Measurements from ENCODE around the gene TSPAN6.
A peak's percentile ranks its signal among the peaks of the same experiment; 100 is the strongest.

Gene TSPAN6, protein sequence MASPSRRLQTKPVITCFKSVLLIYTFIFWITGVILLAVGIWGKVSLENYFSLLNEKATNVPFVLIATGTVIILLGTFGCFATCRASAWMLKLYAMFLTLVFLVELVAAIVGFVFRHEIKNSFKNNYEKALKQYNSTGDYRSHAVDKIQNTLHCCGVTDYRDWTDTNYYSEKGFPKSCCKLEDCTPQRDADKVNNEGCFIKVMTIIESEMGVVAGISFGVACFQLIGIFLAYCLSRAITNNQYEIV

DNA sequence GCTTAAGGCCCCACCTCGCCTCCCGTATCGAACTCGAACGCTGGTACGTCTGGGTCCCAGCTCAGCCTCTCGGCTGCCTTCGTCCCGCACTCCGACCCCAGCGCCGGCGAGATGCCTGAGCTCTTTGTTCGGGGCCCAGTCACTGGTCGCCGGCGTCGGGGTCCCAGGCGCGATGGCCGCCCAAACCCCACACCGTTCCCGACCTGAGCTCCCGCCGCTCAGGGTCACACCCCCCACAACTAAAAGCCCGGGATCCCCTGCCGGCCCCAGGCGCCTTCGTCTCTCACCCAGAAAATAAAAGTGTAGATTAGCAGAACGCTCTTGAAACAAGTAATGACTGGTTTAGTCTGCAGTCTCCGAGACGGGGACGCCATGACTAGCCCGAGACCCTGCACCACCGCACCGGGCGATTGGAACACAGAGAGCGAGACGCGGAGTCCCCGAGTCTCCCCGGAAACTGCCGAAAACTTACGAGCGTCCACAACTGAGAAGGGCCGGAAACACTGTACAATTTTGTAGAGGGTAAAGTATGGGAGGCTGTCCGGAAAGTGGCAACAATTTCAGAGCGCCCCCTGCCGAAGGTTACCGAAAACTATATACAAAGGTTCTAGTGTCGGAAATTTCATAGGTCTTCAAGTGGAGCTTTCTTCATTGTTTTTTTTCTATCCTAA lies at the start of gene TSPAN6:
Gene TSPAN6 (minus strand): TSS at position 486 of the 671 bp plus-strand sequence. CDS start 112 bp downstream, at position 374.
- H3K36me3 ChIP-seq = no peaks in the 10 kb centered on the region
- H3K9ac ChIP-seq = no peak within 1 kb of the TSS
- no peak within 1 kb of the TSS for H3K4me2 ChIP-seq
- no peak within 1 kb of the TSS for H3K4me3 ChIP-seq
- no peaks in the 10 kb centered on the region for H3K4me1 ChIP-seq
- no peak within 1 kb of the TSS for H3K27ac ChIP-seq
- TF ChIP-seq Cebpa-rat (IDR thresholded peaks at IDR 0.05) = no peak
- H3K27me3 ChIP-seq = 0 out of 2 replicates have a peak, but pooled peaks cover 7% of the 10 kb centered on the region
- peaks cover 5% of the 10 kb centered on the region; the same call in 1 of the 2 replicates for H3K9me3 ChIP-seq
- no peaks in the 10 kb centered on the region for H4K20me1 ChIP-seq

DNA sequence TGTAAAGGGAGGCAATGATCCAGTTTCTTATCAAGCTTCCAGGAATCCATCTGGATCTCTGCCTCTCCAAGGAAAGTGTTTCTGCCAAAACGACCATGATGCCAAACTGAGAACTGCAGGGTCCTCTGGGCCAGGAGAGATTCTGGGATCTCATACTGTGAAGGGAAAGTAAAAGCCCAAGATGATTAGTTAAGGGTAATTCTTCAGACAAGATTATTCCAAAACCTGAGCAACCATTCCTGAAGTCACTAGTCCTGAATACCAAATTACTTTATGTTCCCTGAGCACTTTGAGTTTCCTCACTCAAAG lies 49.3 kb upstream of the TSPAN6 start:
- peak overlapping the region; percentile 80 for H3K4me2 ChIP-seq
- H3K27ac ChIP-seq = no peak overlapping the region
- H3K36me3 ChIP-seq = no peaks in the 10 kb centered on the region
- H3K9ac ChIP-seq = no peak overlapping the region
- no peak for TF ChIP-seq Cebpa-rat (IDR thresholded peaks at IDR 0.05)
- H3K9me3 ChIP-seq = no peaks in the 10 kb centered on the region
- H3K27me3 ChIP-seq = no peaks in the 10 kb centered on the region
- H3K4me1 ChIP-seq = peaks cover 30% of the 10 kb centered on the region
- H4K20me1 ChIP-seq = no peaks in the 10 kb centered on the region
- no peak overlapping the region for H3K4me3 ChIP-seq

DNA sequence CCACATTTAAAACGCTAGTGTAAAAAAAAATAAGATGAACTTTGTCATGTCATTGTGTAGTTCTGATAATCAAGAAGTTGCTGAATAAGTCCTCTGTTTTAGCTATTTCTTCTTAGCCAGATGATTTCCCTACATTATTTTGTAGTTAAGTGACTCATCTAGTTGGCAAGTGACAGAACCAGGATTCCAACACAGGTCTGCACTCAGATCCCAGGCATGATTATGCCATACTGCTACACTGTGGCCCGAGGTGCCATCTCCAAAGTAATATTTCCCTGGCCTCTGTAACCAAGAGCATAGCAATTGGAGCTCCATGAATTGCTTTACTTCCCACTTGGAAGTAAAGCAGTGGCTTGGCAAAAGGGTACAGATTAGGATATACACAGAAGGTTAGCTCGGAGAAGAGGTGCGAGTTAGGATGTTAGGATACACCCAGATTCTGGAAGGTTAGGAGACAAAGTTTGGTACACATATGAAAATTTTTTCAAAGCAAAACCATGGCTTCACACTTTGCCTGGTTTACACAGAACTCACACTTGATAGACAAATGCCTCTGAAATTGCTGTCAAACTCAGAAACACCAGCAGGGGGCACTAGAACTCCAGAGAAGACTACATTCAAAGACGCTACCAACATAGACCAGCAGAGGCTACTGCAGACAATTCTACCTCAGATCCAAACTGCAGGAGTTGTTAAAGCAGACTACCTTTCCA lies 48.8 kb upstream of the TSPAN6 start:
- no peak overlapping the region for H3K27ac ChIP-seq
- H4K20me1 ChIP-seq = no peaks in the 10 kb centered on the region
- TF ChIP-seq Cebpa-rat (IDR thresholded peaks at IDR 0.05) = no peak
- H3K4me1 ChIP-seq = peaks cover 30% of the 10 kb centered on the region
- no peaks in the 10 kb centered on the region for H3K27me3 ChIP-seq
- no peak overlapping the region for H3K4me3 ChIP-seq
- no peaks in the 10 kb centered on the region for H3K9me3 ChIP-seq
- H3K9ac ChIP-seq = no peak overlapping the region
- H3K4me2 ChIP-seq = peak overlapping the region; percentile 80; the same call in 1 of the 2 replicates
- no peaks in the 10 kb centered on the region for H3K36me3 ChIP-seq

DNA sequence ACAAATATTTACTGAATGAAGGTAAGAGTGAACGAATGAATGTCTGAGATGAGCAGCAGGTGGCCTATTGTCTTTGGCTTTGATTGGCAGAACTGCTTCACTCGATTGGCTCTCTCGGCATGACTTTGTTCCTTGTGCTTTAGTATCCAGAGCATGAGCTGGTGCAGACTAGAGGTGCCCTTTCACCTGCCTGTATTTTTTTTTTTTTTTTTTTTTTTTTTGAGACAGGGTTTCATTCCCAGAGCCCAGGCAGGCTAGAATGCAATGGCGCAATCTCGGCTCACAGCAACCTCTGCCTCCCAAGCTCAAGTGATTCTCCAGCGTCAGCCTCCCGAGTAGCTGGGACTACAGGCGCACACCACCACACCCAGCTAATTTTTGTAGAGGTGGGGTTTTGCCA lies 46.3 kb upstream of the TSPAN6 start:
- no peak for TF ChIP-seq Cebpa-rat (IDR thresholded peaks at IDR 0.05)
- H3K9me3 ChIP-seq = no peaks in the 10 kb centered on the region
- H3K9ac ChIP-seq = no peak overlapping the region
- H3K4me1 ChIP-seq = peaks cover 22% of the 10 kb centered on the region
- no peaks in the 10 kb centered on the region for H3K36me3 ChIP-seq
- no peaks in the 10 kb centered on the region for H4K20me1 ChIP-seq
- H3K4me2 ChIP-seq = no peak overlapping the region
- no peak overlapping the region for H3K4me3 ChIP-seq
- H3K27ac ChIP-seq = no peak overlapping the region
- H3K27me3 ChIP-seq = no peaks in the 10 kb centered on the region

DNA sequence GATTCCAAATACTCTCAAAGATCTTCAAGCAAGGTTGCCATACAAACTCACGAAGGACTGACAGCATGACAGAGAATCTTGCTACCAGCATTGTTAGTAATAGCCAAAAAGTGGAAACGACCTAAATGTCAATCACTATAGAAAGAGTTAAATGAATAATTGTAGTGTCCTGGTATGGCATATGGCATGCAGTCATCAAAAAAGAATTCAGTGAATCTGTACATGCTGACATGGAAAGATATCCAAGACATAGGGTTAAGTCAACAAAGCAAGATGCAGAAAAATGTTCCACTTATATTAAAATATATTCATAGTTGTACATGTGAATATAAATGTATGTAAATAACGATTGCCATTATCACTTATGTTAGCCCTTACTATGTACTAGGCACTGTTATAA lies 45.0 kb upstream of the TSPAN6 start:
- no peak overlapping the region for H3K9ac ChIP-seq
- H3K4me2 ChIP-seq = no peak overlapping the region
- H3K27ac ChIP-seq = no peak overlapping the region
- TF ChIP-seq Cebpa-rat (IDR thresholded peaks at IDR 0.05) = no peak
- H4K20me1 ChIP-seq = no peaks in the 10 kb centered on the region
- H3K9me3 ChIP-seq = no peaks in the 10 kb centered on the region
- H3K36me3 ChIP-seq = no peaks in the 10 kb centered on the region
- peaks cover 9% of the 10 kb centered on the region for H3K4me1 ChIP-seq
- H3K4me3 ChIP-seq = no peak overlapping the region
- H3K27me3 ChIP-seq = no peaks in the 10 kb centered on the region

DNA sequence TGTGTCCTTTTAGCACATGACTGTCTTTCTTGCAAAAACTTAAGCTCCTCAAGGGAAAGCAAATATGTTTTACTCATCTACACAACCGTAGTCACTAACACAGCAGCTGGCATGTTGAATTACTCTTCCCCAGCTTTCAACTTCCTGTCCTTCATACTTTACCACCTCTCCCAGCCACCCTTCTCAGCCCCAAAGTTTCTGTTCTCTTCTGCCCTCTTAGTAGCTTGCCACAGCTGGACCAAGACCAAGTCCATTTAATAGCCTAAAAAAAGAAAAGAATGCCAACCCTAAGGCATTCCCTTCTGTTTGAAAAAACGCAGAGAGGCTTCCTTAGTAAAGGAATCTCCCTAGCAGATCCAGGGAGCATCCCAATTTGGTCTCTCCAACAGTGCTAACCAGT lies 44.1 kb upstream of the TSPAN6 start:
- Histone ChIP-seq H3K4me1 (peaks cover 1% of the 10 kb centered on the region; the same call in 1 of the 2 replicates), H3K4me3 (no peak overlapping the region), H4K20me1 (no peaks in the 10 kb centered on the region), H3K4me2 (no peak overlapping the region), H3K27me3 (no peaks in the 10 kb centered on the region), H3K9ac (no peak overlapping the region), H3K27ac (no peak overlapping the region), H3K36me3 (no peaks in the 10 kb centered on the region), H3K9me3 (no peaks in the 10 kb centered on the region)
- TF ChIP-seq Cebpa-rat (IDR thresholded peaks at IDR 0.05) = no peak

DNA sequence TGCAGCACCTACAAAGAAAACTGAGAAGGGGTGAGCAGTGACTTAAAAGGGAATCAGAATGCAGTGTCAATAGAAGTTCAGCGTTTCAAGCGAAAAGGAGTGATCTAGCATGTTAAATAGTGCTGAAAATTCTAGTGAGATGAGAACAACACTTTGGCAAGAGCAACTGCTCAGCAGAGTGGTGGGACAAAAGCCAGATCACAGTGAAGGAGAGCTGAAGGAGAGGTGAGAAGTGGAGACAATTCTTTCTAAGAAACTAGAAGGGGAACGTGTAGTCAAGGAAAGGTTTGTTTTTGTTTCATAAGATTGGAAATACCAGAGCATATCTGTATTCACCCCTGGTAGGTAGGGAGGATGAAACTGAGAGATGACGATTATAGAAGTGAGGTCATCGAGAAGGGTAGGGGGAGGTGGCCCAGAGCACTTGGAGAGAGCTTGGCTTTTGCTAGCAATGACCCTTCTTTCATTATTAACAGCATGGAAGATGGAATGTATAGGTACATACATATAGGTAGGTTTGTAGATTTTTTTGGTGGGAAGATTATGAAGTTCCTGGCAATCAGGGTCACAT lies 41.1 kb upstream of the TSPAN6 start:
- TF ChIP-seq Cebpa-rat (IDR thresholded peaks at IDR 0.05) = no peak
- no peaks in the 10 kb centered on the region for H3K27me3 ChIP-seq
- H3K4me3 ChIP-seq = no peak overlapping the region
- H3K4me1 ChIP-seq = peaks cover 26% of the 10 kb centered on the region
- no peak overlapping the region for H3K4me2 ChIP-seq
- H3K36me3 ChIP-seq = no peaks in the 10 kb centered on the region
- H3K9me3 ChIP-seq = no peaks in the 10 kb centered on the region
- H4K20me1 ChIP-seq = no peaks in the 10 kb centered on the region
- H3K27ac ChIP-seq = no peak overlapping the region
- H3K9ac ChIP-seq = no peak overlapping the region

DNA sequence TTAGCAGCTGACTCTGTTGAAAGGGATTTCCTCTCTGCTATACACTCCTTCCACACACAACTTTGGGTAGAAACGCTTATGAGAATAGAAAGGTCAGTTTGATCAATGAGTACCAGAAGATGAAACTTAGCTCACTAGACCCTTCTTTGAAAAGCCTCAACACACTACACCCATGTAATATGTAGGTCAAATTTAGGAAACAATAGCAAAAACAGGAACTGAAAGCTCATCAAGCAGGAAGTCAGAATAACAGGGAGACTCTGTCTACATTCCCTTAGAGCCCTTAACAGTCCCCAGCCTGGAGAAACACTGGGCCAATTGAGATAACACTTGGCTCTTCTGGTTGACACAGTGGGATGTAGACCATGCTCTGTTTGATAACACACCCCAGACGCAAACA lies 38.1 kb upstream of the TSPAN6 start:
- Histone ChIP-seq H3K4me2 (peak overlapping the region; percentile 70), H3K27ac (peak overlapping the region; percentile 52), H3K27me3 (no peaks in the 10 kb centered on the region), H3K4me3 (no peak overlapping the region), H3K4me1 (peaks cover 26% of the 10 kb centered on the region), H4K20me1 (no peaks in the 10 kb centered on the region), H3K9ac (no peak overlapping the region), H3K36me3 (no peaks in the 10 kb centered on the region), H3K9me3 (no peaks in the 10 kb centered on the region)
- TF ChIP-seq Cebpa-rat (IDR thresholded peaks at IDR 0.05) = no peak

DNA sequence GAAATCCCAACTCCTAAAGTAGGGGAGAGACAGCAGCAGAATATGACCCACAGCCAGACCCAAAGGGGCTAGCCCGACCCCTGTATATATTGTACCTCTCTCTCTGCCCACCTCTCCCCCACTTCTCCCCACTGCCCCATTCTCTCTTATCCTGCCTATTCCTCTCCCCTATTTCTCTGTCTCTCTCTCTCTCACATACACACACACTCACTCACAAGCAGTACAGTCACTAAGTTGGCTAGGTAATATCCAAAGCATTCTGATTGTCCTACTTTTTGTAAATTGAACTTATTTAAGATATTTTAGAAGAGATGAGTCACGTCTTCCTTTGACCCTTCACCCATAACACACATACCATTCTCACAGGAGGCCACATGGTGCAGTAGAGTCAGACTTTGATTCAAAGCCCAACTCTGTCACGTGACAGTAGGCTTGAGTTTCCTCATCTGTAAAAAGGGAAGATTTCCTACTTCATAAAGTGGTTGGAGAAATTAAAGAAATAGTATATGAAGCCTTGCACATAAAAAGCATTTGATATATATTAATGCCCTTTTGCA lies 36.9 kb upstream of the TSPAN6 start:
- no peaks in the 10 kb centered on the region for H3K27me3 ChIP-seq
- no peaks in the 10 kb centered on the region for H3K36me3 ChIP-seq
- H3K4me1 ChIP-seq = peaks cover 26% of the 10 kb centered on the region
- no peak overlapping the region; the same call in 1 of the 2 replicates for H3K27ac ChIP-seq
- no peaks in the 10 kb centered on the region for H4K20me1 ChIP-seq
- no peak overlapping the region for H3K9ac ChIP-seq
- no peak for TF ChIP-seq Cebpa-rat (IDR thresholded peaks at IDR 0.05)
- H3K9me3 ChIP-seq = no peaks in the 10 kb centered on the region
- H3K4me2 ChIP-seq = peak overlapping the region; percentile 70; the same call in 1 of the 2 replicates
- H3K4me3 ChIP-seq = no peak overlapping the region
